Small intestine (tissue), 7 donors: ENCODE data around the gene ENOX1. TPM values are rescaled to one million over a fixed set of nuclear protein-coding genes. Genes with fewer than 3 reads are reported as not detected.

ENCODE experiments used
- DNase-seq, 2 donors: peaks; one replicate each; pipeline versions ENCODE4 v3.0.0 to v3.0.0-alpha.2; 2013
- FAIRE-seq: peaks from 2 replicates; lab custom pipeline; 2012; peaks lifted over from hg19 to GRCh38; lab: Jason Lieb, UNC
- H3K27ac ChIP-seq, 3 donors: one replicate each; pipeline ENCODE4 v1.5.1; 2013; ENCODE audit warnings: low read length in 2 of 3, mild to moderate bottlenecking in 2 of 3, control low read depth in 1 of 3, inconsistent platforms in 1 of 3, low read depth in 1 of 3, moderate library complexity in 1 of 3
- H3K27me3 ChIP-seq, 3 donors: one replicate each; pipeline ENCODE4 v1.6.1; 2013; ENCODE audit warnings: low read length in 3 of 3, inconsistent platforms in 1 of 3; ENCODE audit not compliant: control insufficient read depth in 3 of 3, insufficient read depth in 3 of 3
- H3K36me3 ChIP-seq, 3 donors: one replicate each; pipeline ENCODE4 v1.6.1; 2013; ENCODE audit warnings: low read length in 3 of 3, inconsistent platforms in 1 of 3, low read depth in 1 of 3, mild to moderate bottlenecking in 1 of 3, moderate library complexity in 1 of 3; ENCODE audit not compliant: control insufficient read depth in 3 of 3, insufficient read depth in 2 of 3
- H3K4me1 ChIP-seq, 3 donors: one replicate each; pipeline ENCODE4 v1.6.1; 2013; ENCODE audit warnings: low read length in 2 of 3, inconsistent platforms in 1 of 3, low read depth in 1 of 3, mild to moderate bottlenecking in 1 of 3, moderate library complexity in 1 of 3; ENCODE audit not compliant: control insufficient read depth in 3 of 3, insufficient read depth in 2 of 3
- H3K4me3 ChIP-seq, 3 donors: one replicate each; pipeline ENCODE4 v1.5.1; 2013; ENCODE audit warnings: low read length in 3 of 3, control low read depth in 1 of 3, inconsistent platforms in 1 of 3, low read depth in 1 of 3, mild to moderate bottlenecking in 1 of 3, moderate library complexity in 1 of 3
- H3K9me3 ChIP-seq, 2 donors: one replicate each; pipeline ENCODE4 v1.6.1; 2013; ENCODE audit warnings: low read depth in 1 of 2, low read length in 1 of 2; ENCODE audit not compliant: control insufficient read depth in 2 of 2, insufficient read depth in 1 of 2
- WGBS, 3 donors: extraction: QIAGEN DNeasy Blood & Tissue Kit; methylation state at CpG; one replicate each; pipeline ENCODE4 v1.1.7; 2013; 5-methylcytosine and 5-hydroxymethylcytosine counted together
- polyA plus RNA-seq, 4 donors: library from polyadenylated mRNA; stranded (reverse) in 3 of 4; unstranded in 1 of 4; fragments of 200-250 nt in 3 of 4; fragments of 120-200 nt in 1 of 4; gene quantifications; one replicate each; pipeline versions ENCODE4 v1.2.1 to v1.2.3, GENCODE V29; 2013
- donor health status: healthy with polysubstance abuse.
- donor health status: control.
- donor health status: control.
- donor health status: Bipolar disorder and iron deficiency.
- donor health status: healthy.

ENOX1 gene
- polyA plus RNA-seq, 4 donors = 0.27 to 0.87 (median 0.72) TPM; not detected in 1

DNA sequence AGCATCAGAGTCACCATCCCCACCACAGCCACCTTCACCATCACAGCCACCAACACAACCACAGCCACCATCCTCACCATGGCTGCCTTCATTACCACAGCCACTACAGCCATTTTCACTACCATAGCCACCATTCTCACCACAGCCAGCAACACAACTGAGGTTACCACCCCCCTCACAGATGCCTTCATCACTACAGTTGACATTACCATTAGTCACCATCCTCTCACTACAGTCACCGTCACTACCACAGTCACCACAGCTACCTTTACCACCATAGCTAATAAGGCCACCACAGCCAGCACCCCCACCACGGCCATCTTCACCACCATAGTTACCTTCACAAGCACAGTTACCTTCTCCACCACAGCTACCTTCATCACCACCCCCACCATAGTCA is 493.8 kb downstream of the ENOX1 start:
- no peak for FAIRE-seq

GRCh38 chr13:43291287-43292060 is 495.3 kb downstream of the ENOX1 start:
- WGBS, 3 donors = 69 to 89% (median 81%) methylated on average over 5 of the region's 5 CpGs
- H3K36me3 ChIP-seq = no peaks in the 10 kb centered on the region
- H3K4me1 ChIP-seq = no peaks in the 10 kb centered on the region
- FAIRE-seq (no peak), DNase-seq (no peak)
- H3K4me3 ChIP-seq = no peak overlapping the region
- H3K9me3 ChIP-seq = no peaks in the 10 kb centered on the region
- no peak overlapping the region for H3K27ac ChIP-seq
- no peaks in the 10 kb centered on the region for H3K27me3 ChIP-seq

More for the DNA sequence above, 493.8 kb downstream of the ENOX1 start:
- 76 to 84% (median 76%) methylated on average over 2 of the region's 2 CpGs for WGBS, 3 donors
- Histone ChIP-seq H3K9me3 (no peaks in the 10 kb centered on the region), H3K27me3 (no peaks in the 10 kb centered on the region), H3K36me3 (no peaks in the 10 kb centered on the region), H3K27ac (no peak overlapping the region), H3K4me1 (no peaks in the 10 kb centered on the region), H3K4me3 (no peak overlapping the region)
- DNase-seq = no peak

DNA sequence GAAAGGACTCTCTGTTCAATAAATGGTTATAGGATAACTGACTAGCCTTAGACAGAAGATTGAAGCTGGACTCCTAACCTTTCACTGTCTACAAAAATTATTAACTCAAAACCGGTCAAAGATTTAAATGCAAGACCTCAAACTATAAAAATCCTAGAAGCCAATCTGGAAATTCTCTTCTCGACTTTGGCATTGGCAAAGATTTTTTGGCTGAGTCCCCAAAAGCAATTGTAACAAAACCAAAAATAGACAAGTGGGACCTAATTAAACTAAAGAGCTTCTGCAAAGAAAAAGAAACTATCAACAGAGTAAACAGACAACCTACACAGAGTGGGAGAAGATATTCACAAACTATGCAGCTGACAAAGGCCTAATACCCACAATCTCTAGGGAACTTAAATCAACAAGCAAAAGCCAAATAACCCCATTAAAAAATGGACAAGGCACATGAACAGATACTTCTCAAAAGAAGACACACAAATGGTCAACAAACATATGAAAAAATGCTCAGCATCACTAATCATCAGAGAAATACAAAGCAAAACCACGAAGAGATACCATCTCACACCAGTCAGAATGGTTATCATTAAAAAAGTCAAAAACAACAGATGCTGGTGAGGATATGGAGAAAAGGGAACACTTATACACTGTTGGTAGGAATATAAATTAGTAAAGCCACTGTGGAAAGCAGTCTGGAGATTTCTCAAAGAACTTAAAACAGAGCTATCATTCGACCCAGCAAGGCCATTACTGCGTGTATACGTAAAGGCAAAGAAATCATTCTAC is 497.1 kb downstream of the ENOX1 start:
- WGBS, 3 donors = 67 to 73% (median 72%) methylated on average over 6 of the region's 6 CpGs
- Histone ChIP-seq H3K4me3 (no peak overlapping the region), H3K9me3 (no peaks in the 10 kb centered on the region), H3K27me3 (no peaks in the 10 kb centered on the region), H3K4me1 (no peaks in the 10 kb centered on the region), H3K36me3 (no peaks in the 10 kb centered on the region), H3K27ac (no peak overlapping the region)
- no peak for FAIRE-seq
- DNase-seq = no peak

DNA sequence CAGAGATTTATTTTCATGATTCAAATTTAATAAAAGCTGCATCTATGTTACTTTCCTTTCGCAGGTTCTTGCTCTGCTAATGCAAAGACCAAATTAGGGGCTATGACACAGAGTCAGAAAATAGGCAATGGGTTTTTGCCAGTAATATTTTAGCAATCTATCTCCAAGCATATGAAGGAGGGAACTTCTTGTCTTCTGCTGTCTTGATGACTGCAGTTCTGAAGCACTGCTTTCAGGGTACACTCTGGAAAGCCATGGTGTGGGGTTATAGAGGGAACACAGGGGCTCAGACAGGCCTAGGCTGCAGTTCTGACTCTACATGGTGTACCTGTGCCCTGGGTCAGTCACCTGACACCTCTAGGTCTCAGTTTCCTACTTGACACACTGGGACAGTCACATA is 500.0 kb downstream of the ENOX1 start:
- no peaks in the 10 kb centered on the region for H3K9me3 ChIP-seq
- H3K4me3 ChIP-seq = no peak overlapping the region
- H3K27me3 ChIP-seq = no peaks in the 10 kb centered on the region
- WGBS, 3 donors = 88 to 97% (median 95%) methylated on average over 1 of the region's 1 CpG
- no peak for FAIRE-seq
- H3K4me1 ChIP-seq = no peaks in the 10 kb centered on the region
- no peak overlapping the region for H3K27ac ChIP-seq
- no peak for DNase-seq
- H3K36me3 ChIP-seq = no peaks in the 10 kb centered on the region

GRCh38 chr13:43285933-43286597 is 500.7 kb downstream of the ENOX1 start:
- 71 to 80% (median 71%) methylated on average over 7 of the region's 7 CpGs for WGBS, 3 donors
- Histone ChIP-seq H3K27me3 (no peaks in the 10 kb centered on the region), H3K4me1 (no peaks in the 10 kb centered on the region), H3K36me3 (no peaks in the 10 kb centered on the region), H3K9me3 (no peaks in the 10 kb centered on the region), H3K27ac (no peak overlapping the region), H3K4me3 (no peak overlapping the region)
- FAIRE-seq = no peak
- DNase-seq = no peak

DNA sequence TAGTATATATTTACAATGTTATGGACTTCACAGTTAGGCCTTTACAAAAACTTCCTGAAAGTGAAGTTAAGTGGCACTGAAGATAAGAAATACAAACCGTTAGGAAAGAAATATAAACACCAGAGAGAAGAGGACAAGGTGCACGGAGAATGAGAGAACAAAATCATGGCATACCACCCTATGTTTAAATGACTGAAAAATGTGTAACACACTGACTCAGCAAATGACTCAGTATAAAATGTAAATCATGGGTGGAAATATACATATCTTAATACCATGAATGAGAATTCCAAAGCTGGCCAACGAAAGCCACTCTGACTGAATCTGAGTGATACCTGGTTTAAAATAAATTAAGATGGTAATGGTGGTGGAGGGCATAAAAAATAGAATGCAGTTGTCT is 502.6 kb downstream of the ENOX1 start:
- FAIRE-seq (no peak), DNase-seq (no peak)
- no peaks in the 10 kb centered on the region for H3K27me3 ChIP-seq
- H3K27ac ChIP-seq = no peak overlapping the region
- WGBS, 3 donors = 53 to 69% (median 61%) methylated on average over 3 of the region's 3 CpGs
- no peak overlapping the region for H3K4me3 ChIP-seq
- no peaks in the 10 kb centered on the region for H3K9me3 ChIP-seq
- H3K36me3 ChIP-seq = no peaks in the 10 kb centered on the region
- H3K4me1 ChIP-seq = no peaks in the 10 kb centered on the region

DNA sequence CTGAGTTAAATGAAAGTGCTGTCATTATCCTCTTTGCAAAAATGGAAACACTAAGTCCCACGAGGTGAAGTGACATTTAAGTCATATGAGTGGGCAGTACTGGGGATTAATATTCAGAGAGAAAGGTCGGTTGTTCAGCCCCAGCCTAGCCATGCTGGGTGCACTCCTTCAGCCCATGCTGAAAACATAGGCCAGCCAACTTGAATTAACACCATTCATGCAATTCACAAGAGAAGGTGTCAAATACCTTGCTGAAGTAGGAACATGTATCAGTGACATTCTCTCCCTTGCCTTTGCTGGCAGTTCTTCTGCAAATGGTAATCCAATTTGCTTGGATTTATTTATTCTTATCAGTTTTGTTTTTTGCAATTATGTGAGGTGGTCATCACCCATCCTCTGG is 507.1 kb downstream of the ENOX1 start:
- Histone ChIP-seq H3K4me3 (no peak overlapping the region), H3K4me1 (no peaks in the 10 kb centered on the region), H3K27ac (no peak overlapping the region), H3K27me3 (no peaks in the 10 kb centered on the region), H3K9me3 (no peaks in the 10 kb centered on the region), H3K36me3 (no peaks in the 10 kb centered on the region)
- FAIRE-seq (no peak), DNase-seq (no peak)
- WGBS, 3 donors = 53 to 63% (median 58%) methylated on average over 2 of the region's 2 CpGs

- no peaks in the 10 kb centered on the region for H3K36me3 ChIP-seq
- H3K27ac ChIP-seq = no peak overlapping the region
- H3K4me3 ChIP-seq = no peak overlapping the region
- H3K4me1 ChIP-seq = no peaks in the 10 kb centered on the region
- FAIRE-seq (peak; percentile 23), DNase-seq (no peak)
- no peaks in the 10 kb centered on the region for H3K27me3 ChIP-seq
- H3K9me3 ChIP-seq = no peaks in the 10 kb centered on the region
- WGBS, 3 donors = 73 to 82% (median 80%) methylated on average over 1 of the region's 1 CpG
Measured at GRCh38 chr13:43278127-43278526, 508.6 kb downstream of the ENOX1 start.
